H1 (cell line): ENCODE measurements around the gene SPSB1. TPM values are rescaled to one million over a fixed set of nuclear protein-coding genes. Genes with fewer than 3 reads are reported as not detected.
A peak's percentile ranks its signal among the peaks of the same experiment; 100 is the strongest.

ENCODE experiments used
- CTCF ChIA-PET: fragments of 300-600 bp; sonication (Branson Sonifier 250); formaldehyde crosslinking; loops from one replicate; lab custom pipeline; 2021; ENCODE audit not compliant: partially characterized antibody; lab: Charles Lee
- POLR2A ChIA-PET: fragments of 300-600 bp; sonication (Branson Sonifier 250); formaldehyde crosslinking; loops from one replicate; lab custom pipeline; 2021; ENCODE audit warnings: inconsistent platforms; ENCODE audit not compliant: partially characterized antibody; lab: Charles Lee
- DNase-seq, 2 experiments: peaks; one replicate each; pipeline versions ENCODE4 v3.0.0 to v3.0.0-alpha.2; 2010 to 2022; ENCODE audit warnings: low spot score in 2 of 2, low read depth in 1 of 2, mixed read lengths in 1 of 2
- FAIRE-seq: peaks from 2 replicates; lab custom pipeline; 2011; peaks lifted over from hg19 to GRCh38; lab: Jason Lieb, UNC
- H2AFZ ChIP-seq: 2 replicates; pipeline ENCODE4 v1.8.1; 2012; ENCODE audit warnings: low read length, inconsistent platforms
- H2AK5ac ChIP-seq: 2 replicates; pipeline ENCODE4 v1.6.1; 2013; ENCODE audit warnings: low read depth, low read length
- H2BK120ac ChIP-seq: replicated peaks from 2 replicates; pipeline ENCODE3; 2013; ENCODE audit warnings: low read depth, low read length, inconsistent platforms
- H2BK12ac ChIP-seq: 2 replicates; pipeline ENCODE4 v1.6.1; 2013; ENCODE audit warnings: low read depth, low read length
- H2BK15ac ChIP-seq: 2 replicates; pipeline ENCODE4 v1.6.1; 2013; ENCODE audit warnings: low read length
- H2BK20ac ChIP-seq: 2 replicates; pipeline ENCODE4 v1.6.1; 2013; ENCODE audit warnings: low read length
- H2BK5ac ChIP-seq: 2 replicates; pipeline ENCODE4 v1.6.1; 2013; ENCODE audit warnings: low read depth, low read length
- H3K14ac ChIP-seq: 2 replicates; pipeline ENCODE4 v1.6.1; 2013; ENCODE audit warnings: inconsistent platforms; ENCODE audit not compliant: insufficient read length
- H3K18ac ChIP-seq: 2 replicates; pipeline ENCODE4 v1.6.1; 2013; ENCODE audit warnings: low read length; ENCODE audit errors: extremely low read depth
- H3K23ac ChIP-seq: 2 replicates; pipeline ENCODE4 v1.6.1; 2013; ENCODE audit warnings: inconsistent platforms; ENCODE audit not compliant: insufficient read length
- H3K23me2 ChIP-seq: 2 replicates; pipeline ENCODE4 v1.6.1; 2013; ENCODE audit warnings: low read depth, low read length
- H3K27ac ChIP-seq: 2 replicates; pipeline ENCODE4 v1.6.1; 2011; ENCODE audit warnings: low read depth, low read length, inconsistent platforms
- H3K27me3 ChIP-seq, 4 experiments: replicated peaks in 1 of 4; 1 replicate in 1 of 4; 2 replicates in 3 of 4; pipeline versions ENCODE4 v1.6.1 to v1.8.1; 2011 to 2013; ENCODE audit warnings: low read length in 3 of 4, mild to moderate bottlenecking in 3 of 4, inconsistent platforms in 2 of 4, mixed read lengths in 2 of 4, moderate library complexity in 1 of 4; ENCODE audit not compliant: control insufficient read depth in 3 of 4, insufficient read depth in 3 of 4; ENCODE audit errors: extremely low read depth in 1 of 4
- H3K36me3 ChIP-seq, 4 experiments: 2 replicates each; pipeline versions ENCODE4 v1.6.1 to v1.8.1; 2011 to 2013; ENCODE audit warnings: mild to moderate bottlenecking in 4 of 4, low read length in 3 of 4, moderate library complexity in 2 of 4, control low read depth in 1 of 4, inconsistent platforms in 1 of 4; ENCODE audit not compliant: insufficient read depth in 4 of 4, control insufficient read depth in 2 of 4
- H3K4ac ChIP-seq: replicated peaks from 2 replicates; pipeline ENCODE3; 2013; ENCODE audit warnings: low read length, low read depth, mixed read lengths, inconsistent platforms; ENCODE audit not compliant: insufficient read length
- H3K4me1 ChIP-seq, 4 experiments: replicated peaks in 1 of 4; 1 replicate in 1 of 4; 2 replicates in 3 of 4; pipeline versions ENCODE4 v1.6.1 to v1.8.1; 2011 to 2013; ENCODE audit warnings: low read length in 3 of 4, inconsistent platforms in 2 of 4, mixed read lengths in 1 of 4; ENCODE audit not compliant: insufficient read depth in 4 of 4, control insufficient read depth in 3 of 4
- H3K4me2 ChIP-seq, 2 experiments: 2 replicates each; pipeline versions ENCODE4 v1.6.1 to v1.8.1; 2011 to 2013; ENCODE audit warnings: low read depth in 2 of 2, low read length in 2 of 2, control low read depth in 1 of 2, inconsistent platforms in 1 of 2, mild to moderate bottlenecking in 1 of 2; ENCODE audit not compliant: insufficient read depth in 1 of 2
- H3K4me3 ChIP-seq, 4 experiments: fragments of 200-600, 300-600 bp in 1 of 4; sonication (generic), shearing (Covaris generic), sonication (Bioruptor Twin) in 1 of 4; 2 replicates each; pipeline versions ENCODE4 v1.5.1 to v1.8.1; 2011 to 2016; ENCODE audit warnings: low read length in 4 of 4, low read depth in 3 of 4, control low read depth in 2 of 4, inconsistent platforms in 2 of 4, mild to moderate bottlenecking in 2 of 4, mixed read lengths in 1 of 4, moderate library complexity in 1 of 4; ENCODE audit not compliant: insufficient read depth in 2 of 4; ENCODE audit errors: extremely low read depth in 1 of 4
- H3K56ac ChIP-seq: replicated peaks from 2 replicates; pipeline ENCODE3; 2013; ENCODE audit warnings: low read depth, mild to moderate bottlenecking, mixed read lengths, low read length, inconsistent platforms; ENCODE audit not compliant: insufficient read length
- H3K79me1 ChIP-seq: 2 replicates; pipeline ENCODE4 v1.6.1; 2013; ENCODE audit warnings: low read depth, low read length, control low read depth
- H3K79me2 ChIP-seq, 2 experiments: 2 replicates each; pipeline versions ENCODE4 v1.6.1 to v1.8.1; 2012 to 2013; ENCODE audit warnings: low read length in 2 of 2, mild to moderate bottlenecking in 2 of 2, inconsistent platforms in 1 of 2; ENCODE audit not compliant: insufficient read depth in 2 of 2, control insufficient read depth in 1 of 2
- H3K9ac ChIP-seq, 4 experiments: replicated peaks in 1 of 4; 1 replicate in 1 of 4; 2 replicates in 3 of 4; pipeline versions ENCODE4 v1.6.1 to v1.8.1; 2011 to 2013; ENCODE audit warnings: low read depth in 3 of 4, low read length in 3 of 4, control low read depth in 2 of 4, mild to moderate bottlenecking in 2 of 4, moderate library complexity in 2 of 4, inconsistent platforms in 1 of 4; ENCODE audit errors: extremely low read depth in 1 of 4
- H3K9me3 ChIP-seq, 2 experiments: 2 replicates each; pipeline versions ENCODE4 v1.6.1 to v1.8.1; 2012 to 2013; ENCODE audit warnings: mild to moderate bottlenecking in 2 of 2, moderate library complexity in 2 of 2, control low read depth in 1 of 2, inconsistent platforms in 1 of 2, low read depth in 1 of 2, low read length in 1 of 2, mixed read lengths in 1 of 2; ENCODE audit not compliant: insufficient read depth in 2 of 2
- H4K20me1 ChIP-seq, 2 experiments: replicated peaks in 1 of 2; 2 replicates each; pipeline versions ENCODE3 to v1.8.1; 2011 to 2013; ENCODE audit warnings: inconsistent platforms in 2 of 2, low read length in 2 of 2, mild to moderate bottlenecking in 1 of 2; ENCODE audit not compliant: insufficient read depth in 2 of 2, control insufficient read depth in 1 of 2
- H4K5ac ChIP-seq: 2 replicates; pipeline ENCODE4 v1.6.1; 2013; ENCODE audit warnings: low read length, low read depth, mixed read lengths, inconsistent platforms; ENCODE audit not compliant: insufficient read length
- H4K8ac ChIP-seq: 2 replicates; pipeline ENCODE4 v1.8.0; 2013; ENCODE audit warnings: mild to moderate bottlenecking, moderate library complexity, low read length, inconsistent platforms; ENCODE audit not compliant: insufficient read depth; ENCODE audit errors: extremely low read depth
- H4K91ac ChIP-seq: replicated peaks from 2 replicates; pipeline ENCODE3; 2013; ENCODE audit warnings: low read length, mixed read lengths, inconsistent platforms; ENCODE audit not compliant: insufficient read length
- EZH2 ChIP-seq: fragments of 200-600 bp; sonication (generic); IDR thresholded peaks from 2 replicates; pipeline ENCODE4 v1.7.1; 2012; ENCODE audit warnings: low read depth, mild to moderate bottlenecking, moderate library complexity, low read length, inconsistent platforms; ENCODE audit not compliant: severe bottlenecking
- MAX ChIP-seq: IDR thresholded peaks from 2 replicates; pipeline ENCODE4 v1.6.1; 2012; ENCODE audit warnings: inconsistent platforms
- RNF2 ChIP-seq: fragments of 200-900, 300-1000 bp; sonication (generic); IDR thresholded peaks from 2 replicates; pipeline ENCODE4 v1.7.1; 2016; ENCODE audit warnings: borderline replicate concordance, low read depth, mild to moderate bottlenecking, antibody characterized with exemption, low read length; ENCODE audit not compliant: poor library complexity, severe bottlenecking; ENCODE audit errors: missing control alignments
- SP2 ChIP-seq: IDR thresholded peaks from 2 replicates; pipeline ENCODE4 v1.6.1; 2012; ENCODE audit warnings: mild to moderate bottlenecking, low read length, inconsistent platforms
- YY1 ChIP-seq: IDR thresholded peaks from 2 replicates; pipeline ENCODE4 v1.6.1; 2011; ENCODE audit warnings: low read depth, mild to moderate bottlenecking, low read length
- WGBS, 2 experiments: shearing (Covaris generic) in 1 of 2; methylation state at CpG; one replicate each; pipeline versions ENCODE4 v1.1.6 to v1.1.7; 2013 to 2015; ENCODE audit warnings: low lambda C conversion rate in 2 of 2, mixed read lengths in 2 of 2, inconsistent platforms in 1 of 2, low coverage in 1 of 2, missing lambda C conversion rate in 1 of 2; ENCODE audit not compliant: insufficient replicate concordance in 2 of 2, insufficient coverage in 1 of 2, insufficient read length in 1 of 2; ENCODE audit errors: extremely low coverage in 1 of 2, missing lambda C conversion rate in 1 of 2; 5-methylcytosine and 5-hydroxymethylcytosine counted together
- polyA plus RNA-seq, 7 experiments: library from polyadenylated mRNA; depleted of rRNA in 3 of 7; stranded (reverse) in 5 of 7; unstranded in 2 of 7; fragments of >200 nt in 5 of 7; fragments of 200-250 nt in 2 of 7; gene quantifications; 1 replicate in 5 of 7; 2 replicates in 1 of 7; 4 replicates in 1 of 7; pipeline versions ENCODE4 v1.2.1 to v1.2.3, GENCODE V29; 2011 to 2013; ENCODE audit warnings: missing spikeins in 2 of 7, mixed read lengths in 2 of 7
- total RNA-seq: library from RNA; stranded (reverse); fragmentation: NEBNext Ultra II Directional; extraction: Animal tissue kit (Norgen Biotek cat#: 25700); gene quantifications from 2 replicates; pipeline ENCODE4 v1.2.1, GENCODE V29; 2021

SPSB1 gene
- total and polyA plus RNA-seq, 2 of the 8 experiments (the other 6 are each of a cell fraction or from before 2014, with no cell fraction given) = 5.3 to 6.4 TPM

- Histone ChIP-seq H2BK20ac (peak overlapping the region; percentile 86), H3K18ac (peak overlapping the region; percentile 68; the same call in 1 of the 2 replicates), H3K36me3 (no peaks in the 10 kb centered on the region), H4K20me1 (peaks cover 0 to 4% of the 10 kb centered on the region in 2 experiments), H3K79me1 (no peaks in the 10 kb centered on the region; the same call in 1 of the 2 replicates), H2BK12ac (peak overlapping the region; percentile 86; the same call in 1 of the 2 replicates), H4K5ac (peak overlapping the region; percentile 44), H3K9me3 (no peaks in the 10 kb centered on the region), H2AFZ (no peak overlapping the region), H3K23ac (no peak overlapping the region), H3K4me3 (no peak overlapping the region), H3K27me3 (peaks cover 0 to 2% (median 0%) of the 10 kb centered on the region in 4 experiments; a peak in 1 of 7 replicates), H4K8ac (peak overlapping the region; percentile 62), H3K56ac (no peak overlapping the region), H3K23me2 (no peaks in the 10 kb centered on the region), H2BK5ac (peak overlapping the region; percentile 40; the same call in 1 of the 2 replicates), H2BK15ac (peak overlapping the region; percentile 46; the same call in 1 of the 2 replicates), H3K9ac (no peak overlapping the region), H3K14ac (no peak overlapping the region), H3K4me2 (peak overlapping the region; percentile 55 to 71; a peak in 2 of 4 replicates), H3K27ac (peak overlapping the region; percentile 14; the same call in 1 of the 2 replicates), H3K4ac (peak overlapping the region; percentile 96), H3K79me2 (no peaks in the 10 kb centered on the region), H3K4me1 (peaks cover 12 to 37% (median 26%) of the 10 kb centered on the region in 4 experiments), H4K91ac (peak overlapping the region; percentile 77), H2BK120ac (no peak overlapping the region)
- ChIA-PET POLR2A (interaction anchor here (0.7 to 1.6 kb wide), 3 partner anchors 9 to 52 kb away, joined by 3 to 8 read pairs (median 4); no protein-coding TSS in a partner anchor), CTCF (interaction anchor here (1.6 kb wide), 2 partner anchors 14 to 31 kb away, joined by 4 to 6 read pairs; no protein-coding TSS in a partner anchor)
- FAIRE-seq = no peak
- DNase-seq = no peak
- WGBS, 2 experiments = 72% methylated on average over 16 of the region's 20 CpGs; no CpG with 5 or more reads in 1 of the 2 experiments
- no peak for TF ChIP-seq SP2
- TF ChIP-seq EZH2 = no peak
- TF ChIP-seq MAX = no peak
- TF ChIP-seq YY1 = no peak
- TF ChIP-seq RNF2 = no peak
- TF ChIP-seq, all 59 proteins: peak for 0
- H2AK5ac ChIP-seq = peak overlapping the region; percentile 56
Measured at GRCh38 chr1:9319208-9319788, 26.6 kb downstream of the SPSB1 start.
